CD4-positive, alpha-beta T cell treated with Interleukin-1 beta for 1 hour (primary cell): ENCODE measurements around the gene TREM2.
"Not testable (repeated sequence)": the region's sequence is repeated elsewhere in the genome, so short reads cannot be mapped to it uniquely, and the experiment has no call there.

Experiments
- DNase-seq, 2 donors: peaks; one replicate each; pipeline ENCODE4 v3.0.0-alpha.2; 2020 to 2022

TREM2 gene

DNA sequence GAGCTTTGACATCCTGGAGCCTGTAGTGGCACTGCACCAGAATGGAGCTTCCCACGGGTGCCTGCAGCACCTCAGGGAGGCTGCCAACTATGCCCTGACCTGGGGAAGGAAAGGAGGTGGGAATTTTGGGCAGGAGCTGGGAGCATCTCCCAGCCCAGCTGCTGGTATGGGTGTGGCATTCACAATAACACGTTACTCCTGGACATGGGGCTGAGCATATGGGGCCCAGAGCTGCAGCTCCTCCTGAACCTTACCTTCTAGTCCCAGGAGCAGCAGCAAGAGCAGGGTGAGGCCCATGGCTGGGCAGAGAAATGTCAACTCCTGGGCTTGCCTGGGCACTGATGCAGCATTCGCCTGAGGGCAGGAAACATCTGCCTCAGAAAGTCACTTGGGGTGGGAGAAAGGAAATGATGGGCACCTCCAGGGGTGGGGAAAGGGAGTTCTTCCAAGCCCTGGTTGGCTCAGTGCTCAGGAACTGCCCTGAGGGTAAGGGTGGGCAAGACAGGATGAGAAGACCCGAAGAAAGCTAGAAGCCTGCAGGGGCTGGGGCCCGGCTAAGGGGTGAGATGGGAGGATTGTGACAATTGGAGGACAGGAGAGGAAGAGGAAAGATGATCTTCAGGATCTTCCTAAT, 8.8 kb downstream of the TREM2 start, which contains the start of gene TREML1:
TREML1 (minus strand) TSS at position 356 of the 634 bp plus-strand sequence; CDS start at position 297, 59 bp downstream.
- DNase-seq: no peak

- no peak for DNase-seq
These were observed 9.5 kb downstream of the TREM2 start for GRCh38 chr6:41153451-41153850.

DNA sequence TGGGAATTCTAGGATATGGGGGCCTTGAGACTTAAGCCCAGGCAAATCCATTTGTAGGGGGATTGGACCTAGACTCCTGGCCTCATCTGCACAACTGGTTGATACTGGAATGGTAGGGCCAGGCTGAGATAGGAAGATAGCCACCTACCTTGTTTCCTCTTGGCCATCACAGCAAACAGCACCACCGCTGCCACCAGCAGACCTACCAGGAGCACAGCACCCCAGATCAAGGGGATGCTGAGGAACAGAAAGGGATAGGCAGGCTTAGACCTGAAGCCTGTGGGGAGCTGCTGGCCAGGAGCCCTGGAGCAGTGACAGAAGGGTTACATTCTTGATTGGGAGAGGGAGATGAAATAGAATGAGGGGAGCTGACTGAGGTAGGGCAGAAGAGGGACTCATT, 12.2 kb downstream of the TREM2 start:
- no peak for DNase-seq

DNA sequence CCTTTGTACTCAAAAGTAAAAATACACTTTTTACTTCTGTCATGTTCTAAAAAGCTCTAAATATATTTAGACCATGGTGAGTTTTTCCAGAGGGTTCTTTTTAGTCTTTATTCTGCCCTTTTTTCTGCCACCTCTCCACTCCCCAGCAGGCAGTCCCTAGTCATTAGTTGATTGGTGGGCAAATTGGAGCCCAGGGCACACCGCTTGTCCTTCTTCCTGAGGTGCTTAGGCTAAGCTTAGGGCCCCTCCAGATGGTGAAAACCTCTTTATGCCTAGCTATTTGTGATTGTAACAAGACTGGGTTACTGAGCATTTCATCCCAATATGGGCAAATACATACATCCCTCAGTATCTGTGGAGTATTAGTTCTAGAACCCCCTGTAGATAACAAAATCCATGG, 15.0 kb downstream of the TREM2 start:
- DNase-seq: no peak

- no peak for DNase-seq
These were observed 26.0 kb downstream of the TREM2 start for GRCh38 chr6:41136911-41137310.

GRCh38 chr6:41135062-41135832, 27.7 kb downstream of the TREM2 start:
- DNase-seq: no peak

DNA sequence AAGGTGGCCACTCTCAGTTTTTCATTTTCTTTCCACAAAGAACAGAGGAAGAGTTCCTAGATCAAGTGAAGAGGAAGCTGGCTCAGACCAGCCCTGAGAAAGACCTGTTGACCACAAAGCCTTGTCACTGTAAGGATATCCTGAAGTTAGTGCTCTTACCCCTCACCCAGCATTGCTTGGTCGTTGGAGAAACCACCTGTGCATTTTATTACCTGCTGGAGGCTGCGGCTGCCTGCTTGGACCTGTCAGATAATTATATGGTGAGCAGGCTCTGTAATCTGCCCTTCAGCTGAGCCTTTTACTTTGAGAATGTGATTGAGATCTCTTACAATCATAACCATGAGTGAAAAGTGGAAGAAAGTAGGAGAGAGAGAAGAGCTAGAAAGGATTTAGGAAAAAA, 30.7 kb downstream of the TREM2 start:
- no peak for DNase-seq

- DNase-seq: no peak
These were observed 37.6 kb downstream of the TREM2 start for GRCh38 chr6:41125282-41125681.

DNA sequence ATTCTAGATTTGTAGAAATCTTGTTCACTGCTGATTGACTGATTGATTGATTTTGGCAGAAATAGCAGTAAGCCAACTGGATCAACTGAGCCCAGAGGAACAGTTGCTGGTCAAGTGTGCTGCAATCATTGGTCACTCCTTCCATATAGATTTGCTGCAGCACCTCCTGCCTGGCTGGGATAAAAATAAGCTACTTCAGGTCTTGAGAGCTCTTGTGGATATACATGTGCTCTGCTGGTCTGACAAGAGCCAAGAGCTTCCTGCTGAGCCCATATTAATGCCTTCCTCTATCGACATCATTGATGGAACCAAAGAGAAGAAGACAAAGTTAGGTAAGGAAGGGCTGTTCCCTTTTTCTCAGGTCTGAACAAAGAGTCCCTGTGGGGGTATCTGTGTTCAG, 40.0 kb downstream of the TREM2 start:
- no peak for DNase-seq

DNA sequence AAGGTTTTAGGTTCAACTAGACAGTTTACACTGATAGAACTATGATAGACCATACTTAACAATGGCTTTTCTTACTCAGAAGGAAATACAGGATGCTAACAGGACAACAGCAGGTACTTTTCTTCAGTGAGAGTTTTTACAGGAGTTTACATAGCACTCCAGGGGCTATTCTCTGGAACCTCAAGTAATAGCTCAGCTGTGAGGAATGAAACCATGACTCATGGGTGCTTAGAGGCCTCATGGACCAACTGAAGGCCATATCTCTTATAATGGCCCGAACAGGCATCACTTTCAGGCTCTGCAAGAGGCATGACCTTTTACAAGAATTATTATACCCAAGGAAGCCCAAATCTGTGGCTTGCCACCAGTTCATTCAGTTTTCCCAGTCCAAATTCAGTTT, 40.5 kb downstream of the TREM2 start:
- DNase-seq: no peak

- no peak for DNase-seq
These were observed 42.9 kb downstream of the TREM2 start for GRCh38 chr6:41120058-41120457.

DNA sequence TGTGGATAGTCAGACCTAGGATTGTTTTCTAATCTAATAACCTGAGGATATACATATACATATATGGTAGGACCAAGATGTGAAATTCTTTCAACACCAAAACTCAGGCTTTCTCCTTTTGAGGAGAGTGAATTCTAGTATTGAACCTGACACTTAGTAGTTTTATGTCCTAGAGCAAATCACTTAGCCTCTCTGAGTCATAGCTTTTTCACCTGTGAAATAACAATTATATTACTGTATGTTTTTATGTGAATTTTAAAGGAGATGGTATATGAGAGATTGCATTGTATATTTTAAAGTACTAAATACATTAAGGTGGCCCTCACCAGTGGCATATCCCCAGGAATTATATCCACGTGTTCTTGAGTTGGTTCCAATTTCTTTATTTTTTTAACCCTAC, 43.4 kb downstream of the TREM2 start:
- DNase-seq: no peak

- not testable (repeated sequence) for DNase-seq
These were observed 47.9 kb downstream of the TREM2 start for GRCh38 chr6:41115027-41115426.

DNA sequence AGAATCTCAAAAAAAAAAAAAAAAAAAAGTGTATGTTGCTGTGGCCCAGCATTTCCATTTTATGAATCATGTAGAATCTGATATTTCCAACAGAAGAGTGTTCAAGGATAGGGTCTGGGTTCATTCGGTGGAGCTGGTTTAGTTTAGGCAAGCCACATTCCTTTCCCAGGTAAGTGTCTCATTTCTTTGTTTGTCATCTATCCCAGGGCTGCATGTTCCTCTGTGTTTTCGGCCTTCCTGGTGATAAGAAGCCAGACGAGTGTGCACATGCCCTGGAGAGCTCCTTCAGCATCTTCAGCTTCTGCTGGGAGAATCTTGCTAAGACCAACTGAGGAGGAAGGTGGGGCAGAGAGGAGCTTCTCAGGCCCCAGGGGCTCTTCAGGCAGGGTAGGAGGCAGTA, 51.9 kb downstream of the TREM2 start:
- DNase-seq: no peak
